ENCODE measurements around the gene ZPBP2. TPM values are rescaled to one million over a fixed set of nuclear protein-coding genes. Genes with fewer than 3 reads are reported as not detected.

ZPBP2 gene
- total RNA-seq, 1 experiment from 2014 or later: not detected

DNA sequence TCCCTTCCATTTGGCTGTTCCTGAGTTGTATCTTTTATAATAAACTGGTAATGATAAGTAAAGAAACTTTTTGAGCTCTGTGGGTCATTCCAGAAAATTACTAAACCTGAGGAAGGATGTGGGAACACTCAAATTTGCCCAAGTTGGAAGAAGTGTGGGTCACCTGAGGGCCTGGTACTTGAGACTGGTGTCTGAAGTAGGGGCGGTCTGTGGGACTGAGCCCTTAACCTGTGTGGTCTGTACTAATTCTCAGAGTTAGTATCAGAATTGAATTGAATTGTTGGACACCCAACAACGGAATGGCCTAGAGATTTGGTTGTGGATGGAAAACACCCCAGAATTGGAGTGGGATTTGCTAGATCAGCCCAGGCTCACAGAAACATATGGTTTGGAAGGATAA lies 47.0 kb upstream of the ZPBP2 start:
- intact Hi-C loops (cut with micrococcal nuclease): no loop called here
- DNase-seq (no peak), ATAC-seq (no peak)
- Histone ChIP-seq H3F3A (ENCODE audit: low read length, unreplicated experiment) (no peaks in the 10 kb centered on the region), H3K36me3 (ENCODE audit: low read depth, low read length) (no peaks in the 10 kb centered on the region), H2AFZ (ENCODE audit: low read length) (no peak overlapping the region), H3K9me3 (ENCODE audit: low read length) (no peaks in the 10 kb centered on the region), H3K27ac (ENCODE audit: low read length) (no peak overlapping the region), H3K27me3 (ENCODE audit: low read length) (no peaks in the 10 kb centered on the region), H3K9me2 (replicated peaks; ENCODE audit: low read length) (no peaks in the 10 kb centered on the region), H4K20me1 (ENCODE audit: low read length) (no peaks in the 10 kb centered on the region), H3K9ac (ENCODE audit: low read length) (no peak overlapping the region), H3K4me3 (ENCODE audit: low read length) (no peak overlapping the region), H3K4me1 (ENCODE audit: insufficient read depth, low read length) (no peaks in the 10 kb centered on the region), H3K79me2 (ENCODE audit: low read length) (no peaks in the 10 kb centered on the region), H3K4me2 (ENCODE audit: low read length) (no peak overlapping the region)
- ChIA-PET POLR2A (ENCODE audit: unreplicated experiment) (no interaction called here), CTCF (no interaction called here)
- BruUV-seq (replicated peaks): no TSS peak
- TF ChIP-seq EZH2 (IDR thresholded peaks at IDR 0.05; ENCODE audit: low read length, unreplicated experiment) (no peak), EZH2phosphoT487 (IDR thresholded peaks at IDR 0.05; ENCODE audit: borderline replicate concordance, low read length) (no peak)
- TF ChIP-seq, protein P1, sequence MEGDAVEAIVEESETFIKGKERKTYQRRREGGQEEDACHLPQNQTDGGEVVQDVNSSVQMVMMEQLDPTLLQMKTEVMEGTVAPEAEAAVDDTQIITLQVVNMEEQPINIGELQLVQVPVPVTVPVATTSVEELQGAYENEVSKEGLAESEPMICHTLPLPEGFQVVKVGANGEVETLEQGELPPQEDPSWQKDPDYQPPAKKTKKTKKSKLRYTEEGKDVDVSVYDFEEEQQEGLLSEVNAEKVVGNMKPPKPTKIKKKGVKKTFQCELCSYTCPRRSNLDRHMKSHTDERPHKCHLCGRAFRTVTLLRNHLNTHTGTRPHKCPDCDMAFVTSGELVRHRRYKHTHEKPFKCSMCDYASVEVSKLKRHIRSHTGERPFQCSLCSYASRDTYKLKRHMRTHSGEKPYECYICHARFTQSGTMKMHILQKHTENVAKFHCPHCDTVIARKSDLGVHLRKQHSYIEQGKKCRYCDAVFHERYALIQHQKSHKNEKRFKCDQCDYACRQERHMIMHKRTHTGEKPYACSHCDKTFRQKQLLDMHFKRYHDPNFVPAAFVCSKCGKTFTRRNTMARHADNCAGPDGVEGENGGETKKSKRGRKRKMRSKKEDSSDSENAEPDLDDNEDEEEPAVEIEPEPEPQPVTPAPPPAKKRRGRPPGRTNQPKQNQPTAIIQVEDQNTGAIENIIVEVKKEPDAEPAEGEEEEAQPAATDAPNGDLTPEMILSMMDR (conservative IDR thresholded peaks at IDR 0.05; ENCODE audit: low read depth, low read length): no peak

DNA sequence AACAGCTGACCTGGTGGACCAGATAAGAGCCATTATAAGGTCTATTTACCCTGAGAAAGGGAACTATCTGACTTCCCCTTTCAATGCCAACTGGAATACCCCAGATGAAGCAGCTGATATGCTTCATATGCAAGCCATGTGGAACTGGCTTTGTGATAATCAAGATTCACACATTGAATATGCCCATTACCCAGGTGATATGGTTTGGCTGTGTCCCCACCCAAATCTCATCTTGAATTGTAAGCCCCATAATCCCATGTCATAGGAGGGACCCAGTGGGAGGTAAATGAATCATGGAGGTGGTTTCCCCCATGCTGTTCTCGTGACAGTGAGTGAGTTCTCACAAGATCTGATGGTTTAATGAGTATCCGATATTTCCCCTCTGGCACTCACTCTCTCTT lies 46.0 kb upstream of the ZPBP2 start:
- H4K20me1 ChIP-seq (ENCODE audit: low read length): no peaks in the 10 kb centered on the region
- no peaks in the 10 kb centered on the region for H3K9me2 ChIP-seq (replicated peaks; ENCODE audit: low read length)
- no peak overlapping the region for H3K27ac ChIP-seq (ENCODE audit: low read length)
- DNase-seq (no peak), ATAC-seq (no peak)
- ChIA-PET CTCF (no interaction called here), POLR2A (ENCODE audit: unreplicated experiment) (no interaction called here)
- H3K4me2 ChIP-seq (ENCODE audit: low read length): no peak overlapping the region
- no peaks in the 10 kb centered on the region for H3F3A ChIP-seq (ENCODE audit: low read length, unreplicated experiment)
- H3K9me3 ChIP-seq (ENCODE audit: low read length): no peaks in the 10 kb centered on the region
- no peaks in the 10 kb centered on the region for H3K27me3 ChIP-seq (ENCODE audit: low read length)
- TF ChIP-seq EZH2phosphoT487 (IDR thresholded peaks at IDR 0.05; ENCODE audit: borderline replicate concordance, low read length): no peak
- intact Hi-C loops (cut with micrococcal nuclease): no loop called here
- no peak overlapping the region for H3K9ac ChIP-seq (ENCODE audit: low read length)
- H2AFZ ChIP-seq (ENCODE audit: low read length): no peak overlapping the region
- H3K79me2 ChIP-seq (ENCODE audit: low read length): no peaks in the 10 kb centered on the region
- no peak overlapping the region for H3K4me3 ChIP-seq (ENCODE audit: low read length)
- no peaks in the 10 kb centered on the region for H3K4me1 ChIP-seq (ENCODE audit: insufficient read depth, low read length)
- no peaks in the 10 kb centered on the region for H3K36me3 ChIP-seq (ENCODE audit: low read depth, low read length)
- no TSS peak for BruUV-seq (replicated peaks)

DNA sequence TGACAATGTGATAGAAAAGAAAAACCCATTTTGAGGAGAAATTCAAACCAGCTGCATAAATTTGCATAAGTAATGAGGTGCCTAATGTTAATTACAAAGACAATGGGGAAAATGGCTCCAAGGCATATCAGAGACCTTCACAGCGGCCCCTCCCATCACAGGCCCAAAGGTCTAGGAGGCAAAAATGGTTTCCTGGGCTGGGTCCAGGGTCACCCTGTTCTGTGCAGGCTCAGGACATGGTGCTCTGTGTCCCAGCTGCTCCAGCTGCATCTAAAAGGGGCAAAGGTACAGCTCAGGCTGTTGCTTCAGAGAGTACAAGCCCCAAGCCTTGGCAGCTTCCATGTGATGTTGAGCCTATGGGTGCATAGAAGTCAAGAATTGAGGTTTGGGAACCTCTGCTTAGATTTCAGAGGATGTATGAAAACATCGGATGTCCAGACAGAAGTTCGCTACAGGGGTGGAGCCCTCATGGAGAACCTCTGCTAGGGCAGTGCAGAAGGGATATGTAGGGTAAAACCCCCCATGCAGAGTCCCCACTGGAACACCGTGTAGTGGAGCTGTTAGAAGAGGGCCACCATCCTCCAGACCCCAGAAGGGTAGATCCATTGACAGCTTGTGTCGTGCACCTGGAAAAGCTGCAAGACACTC lies 44.5 kb upstream of the ZPBP2 start:
- ChIA-PET POLR2A (ENCODE audit: unreplicated experiment) (no interaction called here), CTCF (no interaction called here)
- Histone ChIP-seq H3K9me2 (replicated peaks; ENCODE audit: low read length) (no peaks in the 10 kb centered on the region), H3K9me3 (ENCODE audit: low read length) (no peaks in the 10 kb centered on the region), H3K27me3 (ENCODE audit: low read length) (no peaks in the 10 kb centered on the region), H3K4me3 (ENCODE audit: low read length) (no peak overlapping the region), H3F3A (ENCODE audit: low read length, unreplicated experiment) (no peaks in the 10 kb centered on the region), H3K4me2 (ENCODE audit: low read length) (no peak overlapping the region), H2AFZ (ENCODE audit: low read length) (no peak overlapping the region), H3K9ac (ENCODE audit: low read length) (no peak overlapping the region), H4K20me1 (ENCODE audit: low read length) (no peaks in the 10 kb centered on the region), H3K36me3 (ENCODE audit: low read depth, low read length) (no peaks in the 10 kb centered on the region), H3K79me2 (ENCODE audit: low read length) (no peaks in the 10 kb centered on the region), H3K27ac (ENCODE audit: low read length) (no peak overlapping the region), H3K4me1 (ENCODE audit: insufficient read depth, low read length) (no peaks in the 10 kb centered on the region)
- no peak for DNase-seq
- TF ChIP-seq EZH2 (IDR thresholded peaks at IDR 0.05; ENCODE audit: low read length, unreplicated experiment): no peak
- TF ChIP-seq, protein P1 (conservative IDR thresholded peaks at IDR 0.05; ENCODE audit: low read depth, low read length): no peak
- TF ChIP-seq EZH2phosphoT487 (IDR thresholded peaks at IDR 0.05; ENCODE audit: borderline replicate concordance, low read length): no peak
- intact Hi-C loops (cut with micrococcal nuclease): no loop called here
- ATAC-seq: no peak
- BruUV-seq (replicated peaks): no TSS peak
